HepG2 (cell line): ENCODE data around the gene GARS1.

ENCODE experiments used
- CCDC6 ChIP-seq: sonication (generic); formaldehyde crosslinking; IDR thresholded peaks from 2 replicates; pipeline ENCODE4 v1.8.1; 2022; ENCODE audit warnings: mild to moderate bottlenecking, missing genetic modification reagents, moderate library complexity
- CTCF ChIP-seq: sonication (generic); formaldehyde crosslinking; IDR thresholded peaks from 2 replicates; pipeline ENCODE4 v1.5.0; 2020; ENCODE audit warnings: mild to moderate bottlenecking, missing genetic modification reagents, moderate library complexity
- HNF4A ChIP-seq: sonication (generic); formaldehyde crosslinking; IDR thresholded peaks from 2 replicates; pipeline ENCODE4 v1.4.0; 2020; ENCODE audit warnings: missing genetic modification reagents
- POLR2AphosphoS5 ChIP-seq: IDR thresholded peaks from 2 replicates; pipeline ENCODE4 v1.6.1; 2012; ENCODE audit warnings: low read depth, low read length
- ZFX ChIP-seq: sonication (generic); formaldehyde crosslinking; IDR thresholded peaks from 2 replicates; pipeline ENCODE4 v1.4.0; 2020; ENCODE audit warnings: mild to moderate bottlenecking, low read depth, missing genetic modification reagents, moderate library complexity
- ZNF12 ChIP-seq: sonication (generic); formaldehyde crosslinking; IDR thresholded peaks from 2 replicates; pipeline ENCODE4 v1.5.0; 2020; ENCODE audit warnings: missing genetic modification reagents
- ZNF235 ChIP-seq: sonication (generic); formaldehyde crosslinking; IDR thresholded peaks from 2 replicates; pipeline ENCODE4 v1.8.1; 2023; ENCODE audit warnings: mild to moderate bottlenecking, missing genetic modification reagents, borderline replicate concordance
- ZNF431 ChIP-seq: sonication (generic); formaldehyde crosslinking; IDR thresholded peaks from 2 replicates; pipeline ENCODE4 v1.9.0; 2022; ENCODE audit warnings: missing genetic modification reagents, low read depth, mild to moderate bottlenecking, borderline replicate concordance
- TF ChIP-seq, protein P1 (sequence below): sonication (generic); formaldehyde crosslinking; IDR thresholded peaks from 2 replicates; pipeline ENCODE4 v1.8.0; 2022; ENCODE audit warnings: missing genetic modification reagents, mild to moderate bottlenecking, borderline replicate concordance
- TF ChIP-seq, protein P2 (sequence below), 2 experiments: sonication (generic) in 1 of 2; formaldehyde crosslinking in 1 of 2; IDR thresholded peaks; 2 replicates each; pipeline versions ENCODE4 v1.5.1 to v1.6.1; 2011 to 2020; ENCODE audit warnings: borderline replicate concordance in 1 of 2, low read depth in 1 of 2, low read length in 1 of 2, mild to moderate bottlenecking in 1 of 2, missing genetic modification reagents in 1 of 2, moderate library complexity in 1 of 2

- no peak for TF ChIP-seq POLR2AphosphoS5
- TF ChIP-seq, protein P1, sequence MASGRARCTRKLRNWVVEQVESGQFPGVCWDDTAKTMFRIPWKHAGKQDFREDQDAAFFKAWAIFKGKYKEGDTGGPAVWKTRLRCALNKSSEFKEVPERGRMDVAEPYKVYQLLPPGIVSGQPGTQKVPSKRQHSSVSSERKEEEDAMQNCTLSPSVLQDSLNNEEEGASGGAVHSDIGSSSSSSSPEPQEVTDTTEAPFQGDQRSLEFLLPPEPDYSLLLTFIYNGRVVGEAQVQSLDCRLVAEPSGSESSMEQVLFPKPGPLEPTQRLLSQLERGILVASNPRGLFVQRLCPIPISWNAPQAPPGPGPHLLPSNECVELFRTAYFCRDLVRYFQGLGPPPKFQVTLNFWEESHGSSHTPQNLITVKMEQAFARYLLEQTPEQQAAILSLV (CRISPR knock-in tag) = no peak
- TF ChIP-seq ZNF12 (CRISPR knock-in tag) = no peak
- no peak for TF ChIP-seq HNF4A (CRISPR knock-in tag)
- no peak for TF ChIP-seq CCDC6 (CRISPR knock-in tag)
- TF ChIP-seq ZNF431 (CRISPR knock-in tag) = no peak
- TF ChIP-seq ZFX = no peak
- TF ChIP-seq ZNF235 (CRISPR knock-in tag) = no peak
- TF ChIP-seq, protein P2, sequence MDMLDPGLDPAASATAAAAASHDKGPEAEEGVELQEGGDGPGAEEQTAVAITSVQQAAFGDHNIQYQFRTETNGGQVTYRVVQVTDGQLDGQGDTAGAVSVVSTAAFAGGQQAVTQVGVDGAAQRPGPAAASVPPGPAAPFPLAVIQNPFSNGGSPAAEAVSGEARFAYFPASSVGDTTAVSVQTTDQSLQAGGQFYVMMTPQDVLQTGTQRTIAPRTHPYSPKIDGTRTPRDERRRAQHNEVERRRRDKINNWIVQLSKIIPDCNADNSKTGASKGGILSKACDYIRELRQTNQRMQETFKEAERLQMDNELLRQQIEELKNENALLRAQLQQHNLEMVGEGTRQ (IDR thresholded peaks at IDR 0.05; ENCODE audit: low read depth, low read length) = no peak
- TF ChIP-seq, protein P2 (CRISPR knock-in tag; IDR thresholded peaks at IDR 0.05; ENCODE audit: borderline replicate concordance) = no peak
- no peak for TF ChIP-seq CTCF
Measured at GRCh38 chr7:30549931-30550493, 44.7 kb upstream of the GARS1 start.
